GM23248 (cell line): ENCODE results near the gene RASAL2.

Source experiments
- EZH2 ChIP-seq: fragments of 200-600 bp; sonication (generic); IDR thresholded peaks from 2 replicates; pipeline ENCODE4 v1.6.1; 2018; ENCODE audit warnings: antibody characterized with exemption, mild to moderate bottlenecking; ENCODE audit not compliant: insufficient read depth, poor library complexity, severe bottlenecking
- EZH2phosphoT487 ChIP-seq: fragments of 200-600 bp; sonication (generic); IDR thresholded peaks from 2 replicates; pipeline ENCODE4 v1.6.1; 2018; ENCODE audit warnings: antibody characterized with exemption, moderate library complexity, mild to moderate bottlenecking, low read depth; ENCODE audit not compliant: insufficient read depth

GRCh38 chr1:178516110-178516509, 422.2 kb downstream of the RASAL2 start:
- TF ChIP-seq EZH2 = no peak
- no peak for TF ChIP-seq EZH2phosphoT487
